ENCODE results near the gene GDPD2.

Gene GDPD2

GRCh38 chrX:70444946-70445656, 22.0 kb downstream of the GDPD2 start:
- H3K9me3 ChIP-seq (ENCODE audit: low read depth, low read length), result no peaks in the 10 kb centered on the region
- no peak overlapping the region for H3K9ac ChIP-seq (ENCODE audit: insufficient read length)
- H3K4me3 ChIP-seq, result no peak overlapping the region
- no peak for TF ChIP-seq POLR2AphosphoS5 (IDR thresholded peaks at IDR 0.05; ENCODE audit: borderline replicate concordance, low read depth, low read length)
- TF ChIP-seq FOXP2 (optimal IDR thresholded peaks at IDR 0.05; ENCODE audit: control extremely low read depth, extremely low read length, insufficient read depth), result no peak
- TF ChIP-seq EZH2 (IDR thresholded peaks at IDR 0.05), result no peak
- no peak for DNase-seq (ENCODE audit: low read depth, low spot score)
- no peak overlapping the region for H3K27ac ChIP-seq
- no peaks in the 10 kb centered on the region for H3K36me3 ChIP-seq (ENCODE audit: insufficient read depth, low read length)

GRCh38 chrX:70445951-70446350, 22.8 kb downstream of the GDPD2 start:
- Histone ChIP-seq H3K4me3 (no peak overlapping the region), H3K36me3 (ENCODE audit: insufficient read depth, low read length) (no peaks in the 10 kb centered on the region), H3K9me3 (ENCODE audit: low read depth, low read length) (no peaks in the 10 kb centered on the region), H3K27ac (no peak overlapping the region), H3K9ac (ENCODE audit: insufficient read length) (no peak overlapping the region)
- TF ChIP-seq EZH2 (IDR thresholded peaks at IDR 0.05), result no peak
- TF ChIP-seq POLR2AphosphoS5 (IDR thresholded peaks at IDR 0.05; ENCODE audit: borderline replicate concordance, low read depth, low read length), result no peak
- no peak for TF ChIP-seq FOXP2 (optimal IDR thresholded peaks at IDR 0.05; ENCODE audit: control extremely low read depth, extremely low read length, insufficient read depth)
- DNase-seq (ENCODE audit: low read depth, low spot score), result no peak

- TF ChIP-seq POLR2AphosphoS5 (IDR thresholded peaks at IDR 0.05; ENCODE audit: borderline replicate concordance, low read depth, low read length) (no peak), FOXP2 (optimal IDR thresholded peaks at IDR 0.05; ENCODE audit: control extremely low read depth, extremely low read length, insufficient read depth) (no peak), EZH2 (IDR thresholded peaks at IDR 0.05) (no peak)
- Histone ChIP-seq H3K9me3 (ENCODE audit: low read depth, low read length) (no peaks in the 10 kb centered on the region), H3K9ac (ENCODE audit: insufficient read length) (no peak overlapping the region), H3K4me3 (no peak overlapping the region), H3K27ac (no peak overlapping the region), H3K36me3 (ENCODE audit: insufficient read depth, low read length) (no peaks in the 10 kb centered on the region)
- no peak for DNase-seq (ENCODE audit: low read depth, low spot score)
Measured at GRCh38 chrX:70446380-70447350, 23.6 kb downstream of the GDPD2 start.

- Histone ChIP-seq H3K36me3 (ENCODE audit: insufficient read depth, low read length) (no peaks in the 10 kb centered on the region), H3K9me3 (ENCODE audit: low read depth, low read length) (no peaks in the 10 kb centered on the region), H3K4me3 (no peak overlapping the region), H3K27ac (no peak overlapping the region), H3K9ac (ENCODE audit: insufficient read length) (no peak overlapping the region)
- DNase-seq (ENCODE audit: low read depth, low spot score), result no peak
- TF ChIP-seq EZH2 (IDR thresholded peaks at IDR 0.05) (no peak), FOXP2 (optimal IDR thresholded peaks at IDR 0.05; ENCODE audit: control extremely low read depth, extremely low read length, insufficient read depth) (no peak), POLR2AphosphoS5 (IDR thresholded peaks at IDR 0.05; ENCODE audit: borderline replicate concordance, low read depth, low read length) (no peak)
Measured at GRCh38 chrX:70449457-70449966, 26.4 kb downstream of the GDPD2 start.

GRCh38 chrX:70452143-70452733, 29.1 kb downstream of the GDPD2 start:
- no peak for TF ChIP-seq FOXP2 (optimal IDR thresholded peaks at IDR 0.05; ENCODE audit: control extremely low read depth, extremely low read length, insufficient read depth)
- TF ChIP-seq EZH2 (IDR thresholded peaks at IDR 0.05), result no peak
- TF ChIP-seq POLR2AphosphoS5 (IDR thresholded peaks at IDR 0.05; ENCODE audit: borderline replicate concordance, low read depth, low read length), result no peak
- no peak for DNase-seq (ENCODE audit: low read depth, low spot score)
- no peaks in the 10 kb centered on the region for H3K36me3 ChIP-seq (ENCODE audit: insufficient read depth, low read length)
- no peaks in the 10 kb centered on the region for H3K9me3 ChIP-seq (ENCODE audit: low read depth, low read length)
- peak overlapping the region; percentile 47 for H3K4me3 ChIP-seq
- no peak overlapping the region for H3K9ac ChIP-seq (ENCODE audit: insufficient read length)
- no peak overlapping the region for H3K27ac ChIP-seq

GRCh38 chrX:70453024-70453618, 30.0 kb downstream of the GDPD2 start:
- Histone ChIP-seq H3K36me3 (ENCODE audit: insufficient read depth, low read length) (no peaks in the 10 kb centered on the region), H3K9ac (ENCODE audit: insufficient read length) (no peak overlapping the region), H3K27ac (no peak overlapping the region), H3K4me3 (no peak overlapping the region), H3K9me3 (ENCODE audit: low read depth, low read length) (no peaks in the 10 kb centered on the region)
- no peak for TF ChIP-seq FOXP2 (optimal IDR thresholded peaks at IDR 0.05; ENCODE audit: control extremely low read depth, extremely low read length, insufficient read depth)
- no peak for TF ChIP-seq EZH2 (IDR thresholded peaks at IDR 0.05)
- DNase-seq (ENCODE audit: low read depth, low spot score), result no peak

DNA sequence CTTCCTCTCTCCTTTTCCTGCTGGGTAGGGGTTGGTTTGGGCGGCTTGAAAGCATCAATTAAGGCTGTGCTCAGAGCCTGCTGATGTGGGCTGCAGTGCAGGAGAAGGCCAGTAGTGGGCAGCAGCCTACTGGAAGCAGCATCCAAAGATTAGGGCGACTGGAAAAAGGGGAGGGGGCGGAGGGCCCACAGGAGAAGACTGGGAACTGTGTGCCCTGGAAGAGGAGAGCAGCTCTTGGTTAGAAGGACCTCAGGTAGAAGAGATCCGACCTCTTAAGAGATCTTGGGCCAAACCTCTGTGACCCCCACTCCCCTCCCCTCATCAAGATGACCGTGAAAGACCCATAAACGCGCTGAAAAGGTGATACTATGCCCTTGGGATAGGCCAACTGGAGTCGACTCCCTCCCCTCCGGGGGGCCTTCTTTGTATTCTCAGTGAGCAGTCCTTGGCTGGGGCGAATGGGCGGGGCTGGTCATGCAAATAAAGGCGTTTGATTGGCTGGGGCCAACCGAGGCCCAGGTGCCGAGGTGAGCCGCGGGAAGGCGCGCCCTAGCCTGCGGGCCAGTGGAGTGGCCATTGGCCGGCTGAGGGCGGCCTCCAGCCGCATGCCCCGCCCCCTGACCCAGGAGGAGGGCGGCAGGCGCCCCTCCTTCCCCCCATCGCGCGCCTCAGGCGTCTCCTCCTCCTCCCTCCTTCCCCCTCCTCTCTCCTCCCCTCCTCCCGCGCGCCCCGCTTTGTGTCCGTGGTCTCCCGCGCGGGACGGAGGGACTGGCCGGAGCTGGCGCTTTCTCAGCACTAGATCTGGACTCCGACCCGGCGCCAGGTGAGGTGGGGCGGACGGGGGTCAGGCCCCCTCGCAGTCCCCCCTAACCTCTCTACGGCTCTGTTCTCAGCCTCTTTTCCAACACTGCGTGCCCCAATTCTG, 31.6 kb downstream of the GDPD2 start:
- Histone ChIP-seq H3K4me3 (peak overlapping the region; percentile 83), H3K9ac (ENCODE audit: insufficient read length) (peak overlapping the region; percentile 83), H3K27ac (no peak overlapping the region), H3K36me3 (ENCODE audit: insufficient read depth, low read length) (no peaks in the 10 kb centered on the region), H3K9me3 (ENCODE audit: low read depth, low read length) (no peaks in the 10 kb centered on the region)
- DNase-seq (ENCODE audit: low read depth, low spot score), result peak; percentile 24
- TF ChIP-seq EZH2 (IDR thresholded peaks at IDR 0.05) (no peak), POLR2AphosphoS5 (IDR thresholded peaks at IDR 0.05; ENCODE audit: borderline replicate concordance, low read depth, low read length) (no peak; the same call in 1 of the 2 replicates), FOXP2 (optimal IDR thresholded peaks at IDR 0.05; ENCODE audit: control extremely low read depth, extremely low read length, insufficient read depth) (no peak)

All from SK-N-MC (cell line).